B cell (primary cell): Measurements from ENCODE around the gene TRERF1. TPM values are rescaled to one million over a fixed set of nuclear protein-coding genes. Genes with fewer than 3 reads are reported as not detected.

Source experiments
- ATAC-seq: fragments of 200-7000 bp; cut with Tn5 transposase; one replicate; pipeline ENCODE4 v1.10.0; 2021; ENCODE audit warnings: low read depth, mild to moderate bottlenecking, moderate number of reproducible peaks, moderate library complexity
- CTCF ChIA-PET: fragments of 350-600 bp; sonication (Branson Sonifier 250); formaldehyde crosslinking; loops from one replicate; lab custom pipeline; 2021; ENCODE audit warnings: antibody characterized with exemption, inconsistent platforms; lab: Charles Lee
- POLR2A ChIA-PET: fragments of 350-600 bp; sonication (Branson Sonifier 250); formaldehyde crosslinking; loops from one replicate; lab custom pipeline; 2021; ENCODE audit warnings: antibody characterized with exemption; lab: Charles Lee
- DNase-seq: peaks from one replicate; pipeline ENCODE4 v3.0.0; 2013
- H2AFZ ChIP-seq: 2 replicates; pipeline ENCODE4 v1.6.1; 2012; ENCODE audit warnings: mild to moderate bottlenecking, low read depth, low read length; ENCODE audit not compliant: insufficient read depth, poor library complexity, severe bottlenecking
- H3K27ac ChIP-seq, 2 donors: 1 replicate in 1 of 2; 2 replicates in 1 of 2; pipeline ENCODE4 v1.5.1; 2012 to 2013; ENCODE audit warnings: low read length in 2 of 2, mild to moderate bottlenecking in 2 of 2, moderate library complexity in 1 of 2
- H3K27me3 ChIP-seq, 4 experiments: fragments of 200-600 bp in 1 of 4; sonication (generic) in 1 of 4; replicated peaks in 1 of 4; 1 replicate in 2 of 4; 2 replicates in 2 of 4; pipeline versions ENCODE4 v1.6.1 to v1.7.0; 2013 to 2016; ENCODE audit warnings: low read length in 3 of 4, mild to moderate bottlenecking in 2 of 4, mixed read lengths in 1 of 4, moderate library complexity in 1 of 4; ENCODE audit not compliant: insufficient read depth in 4 of 4, control insufficient read depth in 3 of 4; ENCODE audit errors: control extremely low read depth in 1 of 4
- H3K36me3 ChIP-seq, 2 experiments: replicated peaks in 1 of 2; 1 replicate in 1 of 2; 2 replicates in 1 of 2; pipeline versions ENCODE4 v1.6.1 to v1.7.1; 2013; ENCODE audit warnings: low read length in 1 of 2; ENCODE audit not compliant: insufficient read depth in 2 of 2, control insufficient read depth in 1 of 2; ENCODE audit errors: control extremely low read depth in 1 of 2, extremely low read depth in 1 of 2
- H3K4me1 ChIP-seq, 2 donors: fragments of 200-600 bp in 1 of 2; sonication (generic) in 1 of 2; 1 replicate in 1 of 2; 2 replicates in 1 of 2; pipeline versions ENCODE4 v1.5.1 to v1.6.1; 2013 to 2017; ENCODE audit warnings: low read length in 2 of 2; ENCODE audit not compliant: control insufficient read depth in 2 of 2, insufficient read depth in 2 of 2
- H3K4me2 ChIP-seq: replicated peaks from 2 replicates; pipeline ENCODE3; 2012; ENCODE audit warnings: mild to moderate bottlenecking, low read depth, low read length; ENCODE audit not compliant: poor library complexity, severe bottlenecking
- H3K4me3 ChIP-seq, 5 experiments: fragments of 200-600 bp in 1 of 5; sonication (generic) in 1 of 5; 1 replicate in 3 of 5; 2 replicates in 2 of 5; pipeline versions ENCODE4 v1.5.1 to v1.7.0; 2011 to 2016; ENCODE audit warnings: low read length in 4 of 5, mild to moderate bottlenecking in 4 of 5, low read depth in 2 of 5, control low read depth in 1 of 5, moderate library complexity in 1 of 5; ENCODE audit not compliant: insufficient read depth in 1 of 5; ENCODE audit errors: control extremely low read depth in 1 of 5, extremely low read depth in 1 of 5
- H3K79me2 ChIP-seq: fragments of 200-600 bp; sonication (generic); one replicate; pipeline ENCODE4 v1.6.0; 2016; ENCODE audit warnings: low read length; ENCODE audit not compliant: control insufficient read depth, insufficient read depth
- H3K9ac ChIP-seq: fragments of 200-600 bp; sonication (generic); 2 replicates; pipeline ENCODE4 v1.6.1; 2017; ENCODE audit warnings: mild to moderate bottlenecking, low read length, moderate library complexity
- H3K9me3 ChIP-seq, 3 donors: one replicate each; pipeline versions ENCODE4 v1.6.1 to v1.7.1; 2013; ENCODE audit warnings: low read length in 2 of 3; ENCODE audit not compliant: control insufficient read depth in 2 of 3, insufficient read depth in 1 of 3; ENCODE audit errors: control extremely low read depth in 1 of 3
- H4K20me1 ChIP-seq: 2 replicates; pipeline ENCODE4 v1.6.0; 2012; ENCODE audit warnings: mild to moderate bottlenecking, low read length; ENCODE audit not compliant: insufficient read depth, control insufficient read depth, poor library complexity, severe bottlenecking
- H3K27ac Mint-ChIP-seq: one replicate; pipeline ENCODE4 v1.8.0; 2021; ENCODE audit warnings: mixed read lengths
- H3K27me3 Mint-ChIP-seq: one replicate; pipeline ENCODE4 v1.8.0; 2021; ENCODE audit warnings: mixed read lengths
- H3K4me1 Mint-ChIP-seq: one replicate; pipeline ENCODE4 v1.8.0; 2021; ENCODE audit warnings: mixed read lengths
- H3K4me3 Mint-ChIP-seq: one replicate; pipeline ENCODE4 v1.8.0; 2021; ENCODE audit warnings: mixed read lengths
- H3K9me3 Mint-ChIP-seq: one replicate; pipeline ENCODE4 v1.8.0; 2022; ENCODE audit warnings: mixed read lengths; ENCODE audit not compliant: insufficient read depth
- CTCF ChIP-seq: fragments of 200-600 bp; IDR thresholded peaks from one replicate; pipeline ENCODE4 v1.8.0; 2022; ENCODE audit warnings: antibody characterized with exemption, mild to moderate bottlenecking
- EZH2 ChIP-seq: IDR thresholded peaks from 2 replicates; pipeline ENCODE4 v1.6.1; 2012; ENCODE audit warnings: borderline replicate concordance, low read depth, mild to moderate bottlenecking, moderate library complexity, low read length; ENCODE audit not compliant: insufficient read depth, poor library complexity, severe bottlenecking
- WGBS: methylation state at CpG from one replicate; pipeline ENCODE4 v1.1.5; 2013; ENCODE audit warnings: missing lambda C conversion rate; ENCODE audit not compliant: insufficient coverage; 5-methylcytosine and 5-hydroxymethylcytosine counted together
- intact Hi-C: fragments of 100-400 bp; cut with micrococcal nuclease; formaldehyde crosslinking; loops from one replicate; pipeline ENCODE4 v1.10.0; 2022
- polyA plus RNA-seq: library from polyadenylated mRNA; depleted of rRNA; stranded (reverse); fragments of >200 nt; gene quantifications from 2 replicates; pipeline ENCODE4 v1.2.3, GENCODE V29; 2012
- total RNA-seq, 2 donors: library from RNA; stranded (reverse); fragments of 120-200 nt in 1 of 2; gene quantifications; 1 replicate in 1 of 2; 2 replicates in 1 of 2; pipeline versions ENCODE4 v1.2.3 to v1.2.4, GENCODE V29; 2013 to 2022

The TRERF1 gene
- total and polyA plus RNA-seq, 2 donors (not counting 1 experiment from before 2014, with no cell fraction given): 3.5 to 6.7 TPM

DNA sequence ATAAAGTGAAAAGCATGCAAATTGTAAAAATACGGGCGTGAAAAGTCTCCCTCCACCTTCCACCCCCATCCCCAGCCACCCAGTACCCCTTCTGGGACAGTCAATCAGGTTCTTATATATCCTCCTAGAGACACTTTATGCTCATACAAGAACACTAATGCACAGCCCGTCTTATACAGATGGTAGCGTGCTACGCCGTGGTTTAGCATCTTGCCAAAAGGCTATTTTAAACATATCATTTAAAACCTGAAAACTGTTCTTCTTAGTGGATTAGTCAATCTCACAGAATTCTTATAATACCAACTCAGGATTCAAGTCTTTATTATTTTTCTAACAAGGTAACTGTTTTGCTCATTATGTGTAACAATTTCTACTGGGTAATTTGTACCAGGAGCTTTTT, 176.8 kb downstream of the TRERF1 start:
- Mint-ChIP-seq H3K27me3 (no peaks in the 10 kb centered on the region), H3K4me3 (no peak overlapping the region), H3K27ac (no peak overlapping the region), H3K4me1 (peaks cover 12% of the 10 kb centered on the region), H3K9me3 (no peaks in the 10 kb centered on the region)
- Histone ChIP-seq H3K4me3 (no peak overlapping the region), H3K79me2 (no peaks in the 10 kb centered on the region), H3K27ac (no peak overlapping the region), H2AFZ (no peak overlapping the region), H3K36me3 (no peaks in the 10 kb centered on the region), H3K9ac (no peak overlapping the region), H3K4me1 (peaks cover 0 to 15% of the 10 kb centered on the region in 2 donors), H3K4me2 (no peak overlapping the region), H3K27me3 (no peaks in the 10 kb centered on the region), H4K20me1 (no peaks in the 10 kb centered on the region), H3K9me3 (no peaks in the 10 kb centered on the region)
- CTCF ChIA-PET: no interaction called here
- ATAC-seq (no peak), DNase-seq (no peak)
- 100% methylated on average over 1 of the region's 6 CpGs for WGBS
- POLR2A ChIA-PET: no interaction called here
- intact Hi-C loops: no loop called here
- TF ChIP-seq CTCF (no peak), EZH2 (no peak)

GRCh38 chr6:42271834-42272805, 179.6 kb downstream of the TRERF1 start:
- no peaks in the 10 kb centered on the region for H3K36me3 ChIP-seq
- H3K79me2 ChIP-seq: no peaks in the 10 kb centered on the region
- DNase-seq: no peak
- H3K4me2 ChIP-seq: no peak overlapping the region
- CTCF ChIA-PET: interaction anchor here (1.1 kb wide), 1 partner anchor 275 kb away, joined by 5 read pairs; no protein-coding TSS in a partner anchor
- TF ChIP-seq CTCF (no peak), EZH2 (no peak)
- H4K20me1 ChIP-seq: no peaks in the 10 kb centered on the region
- intact Hi-C loops: no loop called here
- no peaks in the 10 kb centered on the region for H3K9me3 ChIP-seq
- no peak for ATAC-seq
- POLR2A ChIA-PET: interaction anchor here (0.6 kb wide), 1 partner anchor 594 kb away, joined by 4 read pairs; no protein-coding TSS in a partner anchor
- no peak overlapping the region for H3K4me3 ChIP-seq
- H2AFZ ChIP-seq: no peak overlapping the region
- Mint-ChIP-seq H3K9me3 (no peaks in the 10 kb centered on the region), H3K4me1 (peaks cover 17% of the 10 kb centered on the region), H3K4me3 (no peak overlapping the region), H3K27me3 (no peaks in the 10 kb centered on the region), H3K27ac (no peak overlapping the region)
- H3K4me1 ChIP-seq: peaks cover 7 to 13% of the 10 kb centered on the region in 2 donors
- 85% methylated on average over 5 of the region's 7 CpGs for whole genome bisulfite sequencing
- H3K27ac ChIP-seq: no peak overlapping the region
- H3K27me3 ChIP-seq: no peaks in the 10 kb centered on the region
- H3K9ac ChIP-seq: no peak overlapping the region
